ENCODE data around the gene IFNGR1.

GRCh38 chr6:137258170-137258569, 39.0 kb upstream of the IFNGR1 start:
- TF ChIP-seq EZH2phosphoT487 (IDR thresholded peaks at IDR 0.05; ENCODE audit: low read length) (no peak), CTCF (IDR thresholded peaks at IDR 0.05; ENCODE audit: low read length) (no peak), EZH2 (optimal IDR thresholded peaks at IDR 0.05; ENCODE audit: low read depth, low read length) (no peak)
